Measurements from ENCODE around the gene PEPD.

The PEPD gene

GRCh38 chr19:33471111-33471996 lies 50.2 kb downstream of the PEPD start:
- no peak for DNase-seq

GRCh38 chr19:33470686-33471085 lies 50.9 kb downstream of the PEPD start:
- DNase-seq = no peak

- DNase-seq = no peak
These were observed 51.6 kb downstream of the PEPD start for GRCh38 chr19:33470040-33470330.

- no peak for DNase-seq
These were observed 52.2 kb downstream of the PEPD start for GRCh38 chr19:33469171-33470039.

- DNase-seq = no peak
These were observed 53.0 kb downstream of the PEPD start for GRCh38 chr19:33468361-33469170.

GRCh38 chr19:33467851-33468250 lies 53.7 kb downstream of the PEPD start:
- no peak for DNase-seq

- DNase-seq = no peak
These were observed 55.8 kb downstream of the PEPD start for GRCh38 chr19:33465834-33466233.

- no peak for DNase-seq
These were observed 56.2 kb downstream of the PEPD start for GRCh38 chr19:33465371-33465770.

- DNase-seq = no peak
These were observed 56.9 kb downstream of the PEPD start for GRCh38 chr19:33464733-33465115.

GRCh38 chr19:33464010-33464732 lies 57.4 kb downstream of the PEPD start:
- no peak for DNase-seq

- no peak for DNase-seq
These were observed 58.4 kb downstream of the PEPD start for GRCh38 chr19:33463199-33463598.

- no peak for DNase-seq
These were observed 59.3 kb downstream of the PEPD start for GRCh38 chr19:33462112-33462791.

GRCh38 chr19:33461256-33462111 lies 60.1 kb downstream of the PEPD start:
- DNase-seq = no peak

GRCh38 chr19:33460221-33460908 lies 61.2 kb downstream of the PEPD start:
- no peak for DNase-seq

- no peak for DNase-seq
These were observed 62.1 kb downstream of the PEPD start for GRCh38 chr19:33459222-33460090.

- DNase-seq = no peak
These were observed 62.8 kb downstream of the PEPD start for GRCh38 chr19:33458807-33459206.

- DNase-seq = no peak
These were observed 63.4 kb downstream of the PEPD start for GRCh38 chr19:33458171-33458633.

GRCh38 chr19:33456845-33457220 lies 64.8 kb downstream of the PEPD start:
- DNase-seq = no peak

Data from SHP77 treated with DMSO at 0.1 percent for 48 hours (cell line).